HepG2 (cell line): ENCODE data around the gene SARNP. TPM values are rescaled to one million over a fixed set of nuclear protein-coding genes. Genes with fewer than 3 reads are reported as not detected.

ENCODE experiments used
- ADNP ChIP-seq: sonication (generic); formaldehyde crosslinking; IDR thresholded peaks from 2 replicates; pipeline ENCODE4 v1.4.0; 2020; ENCODE audit warnings: missing genetic modification reagents
- CSRNP2 ChIP-seq: sonication (generic); formaldehyde crosslinking; conservative IDR thresholded peaks from 2 replicates; pipeline ENCODE4 v1.8.0; 2022; ENCODE audit warnings: low read depth, missing genetic modification reagents
- HNF1A ChIP-seq, 2 experiments: sonication (generic) in 1 of 2; formaldehyde crosslinking in 1 of 2; IDR thresholded peaks; 2 replicates each; pipeline versions ENCODE4 v1.4.0 to v1.6.1; 2016 to 2020; ENCODE audit warnings: borderline replicate concordance in 1 of 2, low read depth in 1 of 2, mild to moderate bottlenecking in 1 of 2, missing genetic modification reagents in 1 of 2
- NR1H2 ChIP-seq: sonication (generic); formaldehyde crosslinking; IDR thresholded peaks from 2 replicates; pipeline ENCODE4 v1.8.1; 2022; ENCODE audit warnings: low read depth, missing genetic modification reagents, borderline replicate concordance
- NRL ChIP-seq: sonication (generic); formaldehyde crosslinking; IDR thresholded peaks from 2 replicates; pipeline ENCODE4 v1.5.0; 2020; ENCODE audit warnings: missing genetic modification reagents, mild to moderate bottlenecking, moderate library complexity, borderline replicate concordance
- PBX3 ChIP-seq: sonication (generic); formaldehyde crosslinking; IDR thresholded peaks from 2 replicates; pipeline ENCODE4 v1.8.1; 2023; ENCODE audit warnings: missing genetic modification reagents, inconsistent platforms, borderline replicate concordance
- POLR2G ChIP-seq: fragments of 200-400 bp; formaldehyde crosslinking; IDR thresholded peaks from 2 replicates; pipeline ENCODE4 v1.6.1; 2018; ENCODE audit warnings: mild to moderate bottlenecking, low read depth, low read length, moderate library complexity
- TFAP4 ChIP-seq: sonication (generic); IDR thresholded peaks from 2 replicates; pipeline ENCODE4 v1.6.1; 2016; ENCODE audit warnings: low read depth, borderline replicate concordance
- XRCC5 ChIP-seq: fragments of 200-400 bp; formaldehyde crosslinking; optimal IDR thresholded peaks from 2 replicates; pipeline ENCODE3; 2017; ENCODE audit warnings: mild to moderate bottlenecking, low read length
- YEATS2 ChIP-seq: sonication (generic); formaldehyde crosslinking; IDR thresholded peaks from 2 replicates; pipeline ENCODE4 v1.4.0; 2020; ENCODE audit warnings: missing genetic modification reagents, borderline replicate concordance
- ZFX ChIP-seq: sonication (generic); formaldehyde crosslinking; IDR thresholded peaks from 2 replicates; pipeline ENCODE4 v1.4.0; 2020; ENCODE audit warnings: mild to moderate bottlenecking, low read depth, missing genetic modification reagents, moderate library complexity
- ZNF513 ChIP-seq: sonication (generic); formaldehyde crosslinking; conservative IDR thresholded peaks from 2 replicates; pipeline ENCODE4 v1.5.0; 2020; ENCODE audit warnings: missing genetic modification reagents
- ZNF672 ChIP-seq: sonication (generic); formaldehyde crosslinking; IDR thresholded peaks from 2 replicates; pipeline ENCODE4 v1.8.1; 2022; ENCODE audit warnings: missing genetic modification reagents
- ZXDC ChIP-seq: sonication (generic); formaldehyde crosslinking; IDR thresholded peaks from 2 replicates; pipeline ENCODE4 v1.5.0; 2020; ENCODE audit warnings: mild to moderate bottlenecking, missing genetic modification reagents
- polyA plus RNA-seq, 8 experiments: library from polyadenylated mRNA; depleted of rRNA in 3 of 8; stranded (reverse) in 7 of 8; unstranded in 1 of 8; fragments of >200 nt; fragmentation: Illumina TruSeq in 4 of 8; extraction: Trizol in 4 of 8; gene quantifications; 2 replicates each; pipeline versions ENCODE4 v1.2.1 to v1.2.3, GENCODE V29; 2011 to 2016; ENCODE audit warnings: low read depth in 4 of 8, missing spikeins in 1 of 8, mixed read lengths in 1 of 8; ENCODE audit not compliant: insufficient read depth in 1 of 8
- total RNA-seq, 5 experiments: library from RNA; depleted of rRNA; stranded (reverse); fragments of >200 nt; fragmentation: Illumina TruSeq; extraction: Trizol; gene quantifications; 2 replicates each; pipeline ENCODE4 v1.2.3, GENCODE V29; 2016; ENCODE audit warnings: low read depth in 1 of 5

Gene SARNP
- total and polyA plus RNA-seq, 2 of the 13 experiments (the other 11 are each of a cell fraction or from before 2014, with no cell fraction given): 59.0 to 95.4 TPM

GRCh38 chr12:55817345-55818139 lies at the start of gene SARNP, which contains the start of gene ORMDL2 (continued):
- TF ChIP-seq HNF1A (IDR thresholded peaks at IDR 0.05; ENCODE audit: low read depth) (no peak), HNF1A (CRISPR knock-in tag; IDR thresholded peaks at IDR 0.05; ENCODE audit: borderline replicate concordance) (no peak), ZFX (CRISPR knock-in tag) (peak; percentile 79), TFAP4 (peak; percentile 26; the same call in 1 of the 2 replicates), PBX3 (CRISPR knock-in tag) (peak; percentile 59; the same call in 1 of the 2 replicates), ZNF672 (CRISPR knock-in tag) (no peak), NRL (peak; percentile 70; the same call in 1 of the 2 replicates), ZNF513 (CRISPR knock-in tag) (no peak), CSRNP2 (CRISPR knock-in tag) (peak; percentile 8; the same call in 1 of the 2 replicates), POLR2G (peak; percentile 93), XRCC5 (peak; percentile 63), YEATS2 (CRISPR knock-in tag) (peak; percentile 90), ZXDC (CRISPR knock-in tag) (no peak; the same call in 1 of the 2 replicates), NR1H2 (CRISPR knock-in tag) (no peak), ADNP (CRISPR knock-in tag) (no peak)
